Middle frontal gyrus (tissue), 1 donor: Measurements from ENCODE around the gene TLR10.
"Not testable (repeated sequence)": the region's sequence is repeated elsewhere in the genome, so short reads cannot be mapped to it uniquely, and the experiment has no call there.

Experiments
- DNase-seq: peaks from one replicate; pipeline ENCODE4 v3.0.0-alpha.2; 2015; ENCODE audit warnings: low spot score; ENCODE audit errors: extremely low spot score

The TLR10 gene

DNA sequence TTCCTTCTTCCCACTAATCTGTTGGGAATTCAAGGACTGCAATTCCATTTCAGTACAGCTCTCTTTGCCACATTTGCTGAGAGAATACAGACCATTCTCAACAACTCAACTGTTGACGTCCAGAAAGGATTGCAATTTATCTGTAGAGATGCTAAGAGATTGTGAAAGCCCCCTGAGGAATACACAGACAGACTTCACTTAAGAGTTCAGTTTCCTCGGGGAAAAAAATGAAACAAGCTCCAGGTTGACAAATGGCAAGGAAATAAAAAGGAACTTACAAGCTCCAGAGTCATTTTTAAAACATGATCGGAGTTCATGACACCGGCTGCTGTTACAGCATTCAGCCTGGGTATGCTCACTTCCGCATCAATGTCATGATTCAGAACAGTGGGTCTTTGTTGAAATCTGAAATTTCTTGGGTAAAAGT is 13.8 kb downstream of the TLR10 start:
- DNase-seq, result no peak

GRCh38 chr4:38766940-38767339 is 15.8 kb downstream of the TLR10 start:
- DNase-seq, result not testable (repeated sequence)

- no peak for DNase-seq
Observed at GRCh38 chr4:38765382-38765781, 17.4 kb downstream of the TLR10 start.

GRCh38 chr4:38764277-38764676 is 18.5 kb downstream of the TLR10 start:
- DNase-seq, result no peak

GRCh38 chr4:38762560-38762959 is 20.2 kb downstream of the TLR10 start:
- DNase-seq, result no peak

DNA sequence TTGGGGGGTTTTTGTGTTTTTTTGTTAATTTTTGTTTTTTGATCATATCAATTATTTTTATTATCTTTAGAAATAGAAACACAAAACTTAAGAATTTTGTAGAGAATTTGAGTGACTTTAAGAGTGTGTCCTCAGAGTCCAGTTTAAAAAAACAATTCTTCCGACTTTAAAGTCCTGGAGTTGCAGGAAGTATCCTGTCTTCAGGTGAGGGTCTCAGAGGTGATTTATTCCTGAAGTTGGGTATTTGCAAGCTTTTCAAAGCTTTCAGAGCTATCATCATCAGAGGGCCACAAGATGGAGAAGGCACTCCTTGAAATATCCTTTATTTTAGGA is 23.0 kb downstream of the TLR10 start:
- DNase-seq, result no peak

GRCh38 chr4:38759113-38759789 is 23.5 kb downstream of the TLR10 start:
- DNase-seq, result peak; percentile 85

GRCh38 chr4:38757945-38758600 is 24.7 kb downstream of the TLR10 start:
- no peak for DNase-seq

DNA sequence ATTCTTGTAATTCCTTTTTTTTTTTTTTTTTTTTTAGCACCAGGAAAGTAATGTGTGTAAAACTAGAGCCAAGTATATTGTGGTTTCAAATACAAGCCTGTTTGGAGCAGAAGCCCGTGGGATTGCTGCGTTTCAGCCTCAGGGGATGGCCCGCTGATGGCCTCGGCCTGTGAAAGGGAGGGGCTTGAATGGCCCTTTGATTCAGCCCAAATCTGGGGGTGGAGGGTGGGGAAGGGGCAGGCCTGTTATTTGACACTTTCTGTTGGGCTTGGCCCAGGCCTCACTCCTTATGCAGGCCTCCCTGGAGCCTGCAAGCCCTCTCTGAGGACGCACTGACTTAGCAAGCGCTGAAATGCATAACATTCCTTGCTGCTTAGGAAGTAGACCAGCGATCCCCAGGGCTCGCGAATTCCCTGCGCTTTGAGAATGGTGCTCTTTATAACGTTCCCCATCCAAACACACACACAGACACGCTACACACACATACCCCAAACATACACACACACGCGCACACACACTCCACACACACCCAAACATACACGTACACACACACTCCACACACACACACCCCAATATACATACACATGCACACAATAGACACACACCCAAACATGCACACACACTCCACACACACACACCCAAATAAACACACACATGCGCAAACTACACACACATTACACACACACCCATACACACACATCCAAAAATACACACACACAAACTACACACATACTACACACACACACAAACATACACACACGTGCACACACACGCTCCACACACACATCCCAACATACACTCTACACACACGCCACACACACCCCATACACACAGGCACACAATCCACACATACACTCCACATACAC is 29.6 kb downstream of the TLR10 start:
- DNase-seq, result no peak

DNA sequence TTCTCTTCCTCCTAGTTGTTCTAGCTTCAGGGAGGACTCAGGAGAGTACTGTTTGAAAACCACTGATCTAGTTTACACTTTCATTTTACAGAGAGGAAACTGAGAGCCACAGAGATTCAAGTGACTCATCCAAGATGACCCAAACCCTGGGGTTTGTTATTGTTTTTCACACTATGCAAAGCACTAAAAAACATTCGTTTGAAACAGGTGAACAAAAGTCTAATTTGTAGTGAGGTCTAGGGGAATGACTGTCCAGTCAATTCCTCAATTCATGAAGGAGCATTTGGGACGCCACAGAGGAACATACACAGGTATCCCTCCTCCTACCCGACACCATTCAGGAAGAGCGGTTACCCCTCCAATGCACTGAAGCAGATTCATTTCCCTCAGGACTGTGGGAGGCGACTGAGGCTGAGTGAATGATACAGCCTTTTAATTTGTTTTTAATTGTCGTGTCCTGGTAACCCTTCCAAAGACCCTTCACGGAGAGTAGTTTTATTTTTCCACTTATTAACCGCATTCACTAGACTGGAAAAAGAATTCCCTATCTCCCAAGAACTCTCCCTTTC is 30.3 kb downstream of the TLR10 start:
- no peak for DNase-seq

DNA sequence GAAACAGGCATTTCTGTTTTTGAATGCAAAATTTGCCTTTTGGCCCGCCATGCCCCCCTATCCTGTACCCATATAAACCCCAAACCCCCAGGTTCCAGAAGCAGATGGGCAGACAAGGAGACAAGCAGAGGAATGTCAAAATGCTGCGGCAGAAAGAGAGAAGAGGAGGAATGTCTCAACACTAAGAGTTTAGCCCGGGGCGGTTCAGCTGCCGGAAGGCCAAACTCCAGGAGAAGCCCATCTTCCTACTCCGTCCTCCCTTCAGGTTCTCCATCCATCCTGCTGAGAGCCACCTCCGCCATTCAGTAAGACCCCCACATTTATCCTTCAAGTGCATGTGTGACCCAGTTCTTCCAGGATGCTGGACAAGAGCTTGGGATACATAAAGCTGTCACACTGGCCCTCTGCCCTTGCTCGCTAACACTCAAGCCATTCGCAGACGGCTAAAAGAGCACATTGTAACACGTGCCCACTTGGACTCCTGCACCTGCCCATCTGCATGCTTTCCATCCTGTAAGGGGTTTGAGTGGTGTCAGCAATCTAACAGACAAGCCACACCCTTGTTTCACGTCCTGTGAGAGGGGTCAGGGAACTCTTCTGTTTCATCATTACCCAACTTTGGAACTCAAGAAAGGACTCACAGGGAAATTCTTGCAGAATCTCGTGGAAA is 31.3 kb downstream of the TLR10 start:
- no peak for DNase-seq

GRCh38 chr4:38749336-38749735 is 33.5 kb downstream of the TLR10 start:
- no peak for DNase-seq

- DNase-seq, result no peak
Observed at GRCh38 chr4:38747629-38748028, 35.2 kb downstream of the TLR10 start.

- no peak for DNase-seq
Observed at GRCh38 chr4:38745881-38746280, 36.9 kb downstream of the TLR10 start.

- DNase-seq, result no peak
Observed at GRCh38 chr4:38743866-38744265, 38.9 kb downstream of the TLR10 start.

GRCh38 chr4:38740303-38740702 is 42.5 kb downstream of the TLR10 start:
- no peak for DNase-seq

GRCh38 chr4:38738940-38739803 is 43.6 kb downstream of the TLR10 start:
- no peak for DNase-seq

- no peak for DNase-seq
Observed at GRCh38 chr4:38735870-38736269, 46.9 kb downstream of the TLR10 start.

GRCh38 chr4:38734911-38735310 is 47.9 kb downstream of the TLR10 start:
- no peak for DNase-seq

GRCh38 chr4:38734446-38734845 is 48.3 kb downstream of the TLR10 start:
- DNase-seq, result no peak
